GM10248 (cell line): ENCODE measurements around the gene BPIFB1.

Source experiments
- CTCF ChIA-PET: fragments of 300-600 bp; sonication (Branson Sonifier 250); formaldehyde crosslinking; extraction: SDS; loops from one replicate; lab custom pipeline; 2021; ENCODE audit warnings: antibody characterized with exemption; lab: Yijun Ruan, JAX
- POLR2A ChIA-PET: fragments of 350-650 bp; sonication (Branson Sonifier 250); formaldehyde crosslinking; extraction: SDS; loops from one replicate; lab custom pipeline; 2020; ENCODE audit warnings: antibody characterized with exemption; lab: Yijun Ruan, JAX
- DNase-seq: peaks from one replicate; pipeline ENCODE4 v3.0.0; 2012; ENCODE audit errors: extremely low spot score
- TF ChIP-seq, protein P1 (sequence below): IDR thresholded peaks from 2 replicates; pipeline ENCODE4 v1.5.1; 2012; ENCODE audit warnings: mild to moderate bottlenecking, low read depth; ENCODE audit errors: extremely low read depth, missing control alignments, control extremely low read depth

Gene BPIFB1

DNA sequence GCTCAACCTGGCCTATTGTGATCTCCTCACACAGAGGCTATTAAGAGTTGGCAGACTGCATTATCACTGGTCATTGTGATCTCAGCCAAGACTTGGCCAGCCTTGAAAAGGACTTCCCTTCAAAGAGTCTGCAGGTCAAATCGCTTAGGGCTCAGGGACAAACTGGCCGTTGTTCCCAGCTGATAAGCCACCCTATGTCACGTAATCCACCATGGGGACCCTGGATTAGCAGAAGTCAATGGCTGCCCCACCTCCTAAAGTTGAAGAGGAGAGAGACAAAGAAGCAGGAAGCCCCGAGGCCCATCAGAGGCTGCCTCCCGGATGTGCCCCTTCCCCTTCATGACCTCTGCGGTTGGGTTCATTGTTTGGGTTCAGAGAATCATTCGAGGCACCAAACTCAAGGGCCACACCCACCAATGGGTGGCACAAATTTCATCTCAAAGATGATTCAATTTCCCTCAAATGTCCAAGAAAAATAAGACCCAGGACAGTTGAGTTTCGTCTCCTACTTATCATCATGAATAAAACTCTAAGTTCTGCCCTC lies 56.6 kb downstream of the BPIFB1 start:
- POLR2A ChIA-PET, result no interaction called here
- CTCF ChIA-PET, result no interaction called here
- TF ChIP-seq, protein P1, sequence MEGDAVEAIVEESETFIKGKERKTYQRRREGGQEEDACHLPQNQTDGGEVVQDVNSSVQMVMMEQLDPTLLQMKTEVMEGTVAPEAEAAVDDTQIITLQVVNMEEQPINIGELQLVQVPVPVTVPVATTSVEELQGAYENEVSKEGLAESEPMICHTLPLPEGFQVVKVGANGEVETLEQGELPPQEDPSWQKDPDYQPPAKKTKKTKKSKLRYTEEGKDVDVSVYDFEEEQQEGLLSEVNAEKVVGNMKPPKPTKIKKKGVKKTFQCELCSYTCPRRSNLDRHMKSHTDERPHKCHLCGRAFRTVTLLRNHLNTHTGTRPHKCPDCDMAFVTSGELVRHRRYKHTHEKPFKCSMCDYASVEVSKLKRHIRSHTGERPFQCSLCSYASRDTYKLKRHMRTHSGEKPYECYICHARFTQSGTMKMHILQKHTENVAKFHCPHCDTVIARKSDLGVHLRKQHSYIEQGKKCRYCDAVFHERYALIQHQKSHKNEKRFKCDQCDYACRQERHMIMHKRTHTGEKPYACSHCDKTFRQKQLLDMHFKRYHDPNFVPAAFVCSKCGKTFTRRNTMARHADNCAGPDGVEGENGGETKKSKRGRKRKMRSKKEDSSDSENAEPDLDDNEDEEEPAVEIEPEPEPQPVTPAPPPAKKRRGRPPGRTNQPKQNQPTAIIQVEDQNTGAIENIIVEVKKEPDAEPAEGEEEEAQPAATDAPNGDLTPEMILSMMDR, result no peak
- DNase-seq, result no peak

DNA sequence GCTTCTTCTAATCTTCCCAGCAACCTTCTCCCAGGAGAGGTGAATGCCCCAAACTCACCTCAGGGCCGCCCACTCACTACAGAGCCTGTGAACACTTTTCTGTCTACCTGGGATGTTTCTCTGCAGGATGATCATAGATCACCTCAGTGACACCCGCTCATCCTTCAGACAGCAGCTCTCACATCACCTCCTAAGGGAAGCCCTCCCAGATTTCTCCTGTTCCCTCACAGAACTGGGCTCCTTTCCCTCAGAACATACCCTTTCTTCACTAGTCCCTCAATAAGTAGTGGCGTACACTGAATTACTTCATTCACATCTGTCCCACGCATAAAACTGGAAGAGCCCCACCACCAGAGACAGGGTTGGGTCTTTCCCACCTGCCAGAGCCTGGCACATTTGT lies 60.5 kb downstream of the BPIFB1 start:
- POLR2A ChIA-PET, result no interaction called here

DNA sequence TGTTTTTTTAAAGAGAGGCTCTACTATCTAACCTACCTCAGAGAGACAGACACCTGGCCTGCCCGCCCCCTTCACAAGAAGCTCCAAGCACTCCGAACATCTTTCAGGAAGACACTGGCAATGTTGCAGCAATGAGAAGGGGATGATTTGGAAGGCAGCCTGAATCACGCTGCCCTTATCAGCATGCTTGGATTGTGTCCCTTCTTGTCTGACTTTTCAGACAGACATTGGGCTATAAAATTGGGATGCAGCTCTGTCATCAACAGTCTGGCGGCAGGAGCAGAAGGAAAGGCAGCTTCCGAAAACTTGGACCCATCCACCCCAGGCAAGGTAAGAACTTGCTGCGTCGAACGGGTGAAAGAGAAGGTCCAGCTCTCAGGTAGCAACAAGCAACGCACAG lies 62.3 kb downstream of the BPIFB1 start:
- TF ChIP-seq, protein P1, result no peak
- CTCF ChIA-PET, result no interaction called here
- POLR2A ChIA-PET, result interaction anchor here (0.6 kb wide), 1 partner anchor 1017 kb away, joined by 3 read pairs; no protein-coding TSS in a partner anchor
- DNase-seq, result no peak

More for the DNA sequence above, 60.5 kb downstream of the BPIFB1 start:
- CTCF ChIA-PET, result no interaction called here
- TF ChIP-seq, protein P1, result no peak
- DNase-seq, result no peak

DNA sequence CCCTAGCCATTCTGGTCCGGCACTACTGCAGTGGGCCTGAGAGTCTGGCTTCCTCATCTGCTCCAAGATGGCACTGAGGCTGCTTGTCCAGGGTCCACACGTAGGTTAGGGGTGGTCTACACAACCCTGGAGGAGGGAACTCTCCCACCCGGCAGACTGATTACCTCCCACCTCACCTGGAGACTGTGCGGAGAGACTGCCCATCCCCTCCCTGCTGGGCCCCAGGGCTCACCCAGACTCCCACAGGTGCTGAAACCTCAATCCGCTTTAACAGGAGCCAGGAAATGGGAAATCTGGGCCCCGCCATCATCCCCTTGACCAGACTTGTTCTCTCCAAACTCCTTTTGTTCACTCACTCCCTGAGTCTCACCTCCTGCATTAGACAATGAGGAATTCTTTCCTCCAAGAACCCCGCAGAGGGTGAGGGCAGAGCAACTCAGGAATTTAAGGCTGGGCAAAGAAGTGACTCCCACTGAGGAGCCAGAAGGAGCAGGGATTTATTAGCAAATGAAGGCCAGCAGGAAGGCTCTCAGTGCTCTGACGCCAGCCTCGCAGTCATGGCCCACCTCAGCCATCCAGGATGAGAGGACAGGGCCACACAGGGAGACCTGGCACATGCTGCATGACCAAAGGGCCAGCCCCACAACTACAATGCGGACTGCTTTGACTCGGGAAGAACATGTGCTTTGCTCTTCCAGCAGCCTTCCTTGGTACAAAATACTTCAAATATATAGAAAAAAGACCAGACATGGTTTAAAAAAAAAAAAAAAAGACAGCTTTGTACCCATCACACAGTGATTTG lies 65.3 kb downstream of the BPIFB1 start:
- ChIA-PET POLR2A (no interaction called here), CTCF (no interaction called here)
- no peak for DNase-seq
- TF ChIP-seq, protein P1, result no peak

DNA sequence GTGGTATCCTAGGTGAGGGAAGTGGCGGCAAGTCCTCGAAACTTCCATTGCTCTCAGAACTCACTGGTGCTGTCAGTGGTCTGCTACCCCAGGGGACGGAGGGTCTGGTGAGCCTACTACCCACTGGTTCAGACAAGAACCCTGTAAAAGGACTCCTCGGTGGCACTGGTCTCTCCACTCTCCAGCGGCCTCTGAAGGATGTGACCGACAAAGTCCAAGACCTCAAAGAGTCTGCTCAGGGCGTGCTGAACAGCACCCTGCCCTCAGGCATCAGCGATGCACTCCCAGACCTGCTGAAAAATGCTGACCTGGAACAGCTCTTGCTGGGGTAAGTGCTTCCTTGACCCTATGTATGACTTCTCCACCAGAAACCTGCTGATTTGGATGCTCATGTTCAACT lies 66.5 kb downstream of the BPIFB1 start:
- POLR2A ChIA-PET, result no interaction called here
- CTCF ChIA-PET, result no interaction called here
- no peak for DNase-seq
- TF ChIP-seq, protein P1, result no peak

DNA sequence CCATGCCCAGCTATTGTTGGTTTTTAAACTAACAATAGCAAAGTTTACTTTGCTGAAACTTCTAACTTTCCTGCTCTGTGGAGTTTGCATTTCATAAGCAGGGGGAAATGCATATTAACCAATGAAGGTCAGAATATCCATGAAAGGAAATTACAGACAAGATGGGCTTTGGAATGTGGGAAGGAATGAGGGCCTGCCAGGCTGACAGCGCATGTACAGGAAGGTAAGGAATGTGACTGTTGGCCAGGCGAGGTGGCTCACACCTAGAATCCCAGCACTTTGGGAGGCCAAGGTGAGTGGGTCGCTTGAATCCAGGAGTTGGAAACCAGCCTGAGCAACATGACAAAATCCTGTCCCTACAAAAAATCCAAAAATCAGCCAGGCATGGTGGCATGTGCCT lies 68.7 kb downstream of the BPIFB1 start:
- CTCF ChIA-PET, result no interaction called here
- no peak for DNase-seq
- POLR2A ChIA-PET, result no interaction called here
- TF ChIP-seq, protein P1, result no peak
